Measurements from ENCODE around the gene OSBPL7.

Gene OSBPL7

GRCh38 chr17:47789611-47790561 lies 31.7 kb downstream of the OSBPL7 start:
- TF ChIP-seq CTCF (IDR thresholded peaks at IDR 0.05; ENCODE audit: low read depth, low read length, missing control alignments): peak; percentile 41
- no peak for DNase-seq (ENCODE audit: extremely low read depth, low read depth)
- H3K4me3 ChIP-seq (replicated peaks; ENCODE audit: low read depth, low read length): peak overlapping the region; percentile 15; the same call in 1 of the 2 replicates

GRCh38 chr17:47785538-47786123 lies 36.0 kb downstream of the OSBPL7 start:
- no peak for DNase-seq (ENCODE audit: extremely low read depth, low read depth)
- H3K4me3 ChIP-seq (replicated peaks; ENCODE audit: low read depth, low read length): no peak overlapping the region
- no peak for TF ChIP-seq CTCF (IDR thresholded peaks at IDR 0.05; ENCODE audit: low read depth, low read length, missing control alignments)

- TF ChIP-seq CTCF (IDR thresholded peaks at IDR 0.05; ENCODE audit: low read depth, low read length, missing control alignments): no peak
- no peak for DNase-seq (ENCODE audit: extremely low read depth, low read depth)
- no peak overlapping the region for H3K4me3 ChIP-seq (replicated peaks; ENCODE audit: low read depth, low read length)
These were observed 40.2 kb downstream of the OSBPL7 start for GRCh38 chr17:47781397-47781796.

- DNase-seq (ENCODE audit: extremely low read depth, low read depth): no peak
- no peak for TF ChIP-seq CTCF (IDR thresholded peaks at IDR 0.05; ENCODE audit: low read depth, low read length, missing control alignments)
- H3K4me3 ChIP-seq (replicated peaks; ENCODE audit: low read depth, low read length): no peak overlapping the region
These were observed 43.4 kb downstream of the OSBPL7 start for GRCh38 chr17:47778184-47778635.

GRCh38 chr17:47776330-47777197 lies 45.0 kb downstream of the OSBPL7 start:
- peak; percentile 75 for TF ChIP-seq CTCF (IDR thresholded peaks at IDR 0.05; ENCODE audit: low read depth, low read length, missing control alignments)
- no peak overlapping the region for H3K4me3 ChIP-seq (replicated peaks; ENCODE audit: low read depth, low read length)
- DNase-seq (ENCODE audit: extremely low read depth, low read depth): peak; percentile 27

- DNase-seq (ENCODE audit: extremely low read depth, low read depth): no peak
- no peak overlapping the region for H3K4me3 ChIP-seq (replicated peaks; ENCODE audit: low read depth, low read length)
- no peak for TF ChIP-seq CTCF (IDR thresholded peaks at IDR 0.05; ENCODE audit: low read depth, low read length, missing control alignments)
These were observed 46.5 kb downstream of the OSBPL7 start for GRCh38 chr17:47774987-47775580.

Data from HFF-Myc (cell line).